ENCODE data around the gene GAB2.
"Not testable (repeated sequence)": the region's sequence is repeated elsewhere in the genome, so short reads cannot be mapped to it uniquely, and the experiment has no call there.

Gene GAB2

GRCh38 chr11:78237293-78238046, 180.2 kb downstream of the GAB2 start:
- no peak for DNase-seq

DNA sequence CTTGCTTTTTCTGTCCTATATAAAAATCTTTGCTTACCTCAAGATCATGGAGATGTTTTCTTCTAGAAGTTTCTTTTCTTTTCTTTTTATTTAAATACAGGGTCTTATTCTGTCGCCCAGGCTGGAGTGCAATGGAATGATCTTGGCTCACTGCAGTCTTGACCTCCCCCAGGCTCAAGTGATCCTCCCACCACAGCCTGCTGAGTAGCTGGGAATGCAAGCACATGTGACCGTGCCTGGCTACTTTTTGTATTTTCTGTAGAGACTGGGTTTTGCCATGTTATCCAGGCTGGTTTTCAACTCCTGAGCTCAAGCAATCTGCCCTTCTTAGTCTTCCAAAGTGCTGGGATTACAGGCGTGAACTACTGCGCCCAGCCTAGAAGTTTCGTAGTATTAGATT, 183.6 kb downstream of the GAB2 start:
- DNase-seq, result no peak

- DNase-seq, result not testable (repeated sequence)
These were observed 184.6 kb downstream of the GAB2 start for GRCh38 chr11:78233046-78233445.

DNA sequence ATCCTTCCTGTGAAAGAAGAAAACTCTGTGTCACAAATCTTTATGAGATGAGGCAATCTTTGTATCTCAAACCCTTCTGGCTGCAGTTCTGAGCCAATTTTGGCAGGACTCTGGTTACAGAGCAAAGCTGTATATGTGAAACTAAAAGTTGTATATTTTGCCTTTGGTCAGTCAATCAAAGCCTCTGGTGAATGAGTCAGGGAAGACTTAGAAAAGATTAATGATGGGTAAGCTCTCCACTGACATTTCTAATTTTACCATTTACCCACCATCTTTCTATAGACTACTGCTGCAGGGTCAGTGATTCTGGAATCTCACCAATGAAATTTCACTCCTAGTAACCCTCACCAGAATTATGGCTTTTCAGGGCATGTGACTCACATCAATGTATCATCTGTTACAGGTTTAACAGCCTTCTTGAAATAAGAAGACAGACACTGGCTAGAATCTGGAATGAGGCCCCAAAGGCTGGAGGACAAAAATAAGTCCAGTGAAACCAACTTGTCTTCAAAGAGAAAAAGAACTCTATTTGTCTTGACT, 185.6 kb downstream of the GAB2 start:
- DNase-seq, result no peak

DNA sequence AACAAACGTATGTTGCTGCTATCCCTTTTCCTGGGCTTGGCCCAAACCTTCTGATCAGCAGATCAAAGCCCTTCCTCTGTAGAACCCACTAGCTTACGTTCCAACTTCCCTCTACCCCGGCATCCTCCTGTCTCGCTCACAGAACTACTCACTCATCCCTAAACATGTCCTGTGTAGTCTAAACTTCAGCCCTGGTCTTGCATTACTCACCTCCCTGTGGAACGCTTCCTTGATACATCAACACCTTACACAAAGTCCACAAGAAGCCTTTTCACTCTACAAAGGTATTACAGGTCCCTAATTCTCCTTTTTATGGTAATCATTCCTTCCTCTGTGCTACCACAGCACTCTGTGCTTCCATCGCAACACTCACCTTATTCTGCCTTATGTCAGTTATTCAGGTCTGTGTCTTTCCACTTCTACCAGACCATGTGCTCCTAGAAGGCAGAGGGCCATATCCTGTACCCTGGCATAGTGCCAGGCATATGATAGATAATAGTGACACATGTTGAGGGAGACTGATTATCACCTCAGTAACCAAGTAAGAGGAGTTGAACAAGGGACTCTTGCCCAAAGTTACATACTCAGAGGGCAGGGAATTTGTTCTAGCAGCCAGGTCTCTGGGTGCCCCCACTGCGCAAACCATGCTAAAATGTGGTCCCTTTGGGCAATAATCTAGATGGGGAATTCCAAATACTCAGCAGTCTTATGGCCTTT, 187.3 kb downstream of the GAB2 start:
- DNase-seq, result peak; percentile 23

DNA sequence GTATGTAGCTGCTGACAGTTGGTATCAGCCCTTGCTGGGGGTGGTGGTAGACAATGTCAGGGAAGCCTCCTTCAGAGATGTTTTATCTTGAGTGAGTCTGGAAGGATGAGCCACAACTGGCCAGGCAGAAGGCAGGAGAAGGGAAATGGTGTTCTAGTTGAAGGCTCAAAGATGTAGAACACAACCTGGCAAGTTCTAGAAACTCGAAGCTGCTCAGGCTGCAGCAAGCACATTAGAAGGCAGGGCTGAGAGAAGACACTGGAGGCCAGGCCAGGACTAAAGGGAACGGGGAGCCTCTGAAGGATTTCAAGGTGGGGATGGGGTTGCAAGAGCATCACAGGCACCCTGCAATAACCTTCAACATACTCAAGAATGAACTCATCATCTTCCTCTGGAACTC, 188.5 kb downstream of the GAB2 start:
- no peak for DNase-seq

DNA sequence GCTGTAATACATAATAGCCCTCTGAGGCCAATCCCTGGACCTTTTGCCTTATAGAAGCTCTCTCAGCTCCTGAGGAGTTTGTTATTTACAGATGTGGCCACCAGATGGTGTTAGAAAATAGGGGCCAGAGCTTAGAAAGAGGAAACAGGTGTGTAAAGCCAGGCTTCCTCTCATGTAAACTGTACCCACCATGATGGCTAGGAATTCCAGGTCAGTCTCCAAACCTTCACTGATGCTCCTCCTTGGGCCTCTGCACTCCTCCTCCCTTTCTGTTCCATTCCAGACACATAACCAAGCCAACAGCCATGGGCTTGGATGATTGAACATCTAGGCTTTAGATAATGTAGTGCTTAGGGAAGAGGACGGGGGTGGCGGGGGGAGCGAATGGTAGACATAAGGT, 189.2 kb downstream of the GAB2 start:
- DNase-seq, result peak; percentile 74

DNA sequence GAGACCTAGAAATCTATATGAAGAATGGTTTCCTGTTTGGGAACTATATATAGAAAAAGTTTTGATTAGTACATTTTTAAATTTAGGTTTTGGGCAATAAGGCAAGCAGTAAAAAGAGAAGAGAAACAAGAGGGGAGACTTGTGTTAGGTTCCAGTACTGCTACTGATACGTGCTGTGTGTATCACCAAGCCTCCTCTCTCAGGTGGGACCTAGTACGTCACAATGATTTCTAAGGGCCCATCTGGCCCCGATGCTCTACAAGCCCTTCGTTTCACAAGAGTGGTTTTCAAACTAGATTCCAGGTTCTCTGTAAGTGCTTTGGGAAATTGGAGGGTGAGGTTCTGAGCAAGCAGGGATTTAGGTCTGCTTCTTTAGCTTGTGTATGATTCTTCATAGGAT, 189.7 kb downstream of the GAB2 start:
- DNase-seq, result no peak

- DNase-seq, result no peak
These were observed 190.6 kb downstream of the GAB2 start for GRCh38 chr11:78226684-78227680.

DNA sequence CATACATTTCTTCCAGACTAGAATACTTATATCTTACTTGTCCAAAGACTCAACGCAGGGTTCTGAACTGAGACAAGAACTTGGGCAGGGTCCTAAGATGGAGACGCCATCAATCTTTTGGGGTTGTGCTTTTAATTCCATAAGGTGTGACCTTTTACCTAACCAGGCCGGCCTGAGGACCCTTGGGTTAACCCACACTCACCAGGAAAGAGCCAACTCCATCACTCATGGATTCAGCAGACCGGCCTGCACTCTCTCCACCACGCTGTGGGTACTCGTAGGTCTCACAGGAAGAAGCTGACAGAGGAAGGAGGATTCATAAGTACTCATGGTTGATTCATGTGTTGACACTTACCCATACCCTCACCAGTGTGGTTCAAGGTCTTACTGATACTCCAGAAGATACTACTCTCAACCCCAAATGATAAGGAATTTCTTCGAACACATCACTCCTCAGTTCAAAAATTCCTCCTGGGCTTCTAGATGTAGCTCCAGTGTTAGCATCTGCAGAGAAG, 192.7 kb downstream of the GAB2 start:
- no peak for DNase-seq

GRCh38 chr11:78224506-78224905, 193.1 kb downstream of the GAB2 start:
- DNase-seq, result no peak

- DNase-seq, result no peak
These were observed 194.2 kb downstream of the GAB2 start for GRCh38 chr11:78223320-78223954.

DNA sequence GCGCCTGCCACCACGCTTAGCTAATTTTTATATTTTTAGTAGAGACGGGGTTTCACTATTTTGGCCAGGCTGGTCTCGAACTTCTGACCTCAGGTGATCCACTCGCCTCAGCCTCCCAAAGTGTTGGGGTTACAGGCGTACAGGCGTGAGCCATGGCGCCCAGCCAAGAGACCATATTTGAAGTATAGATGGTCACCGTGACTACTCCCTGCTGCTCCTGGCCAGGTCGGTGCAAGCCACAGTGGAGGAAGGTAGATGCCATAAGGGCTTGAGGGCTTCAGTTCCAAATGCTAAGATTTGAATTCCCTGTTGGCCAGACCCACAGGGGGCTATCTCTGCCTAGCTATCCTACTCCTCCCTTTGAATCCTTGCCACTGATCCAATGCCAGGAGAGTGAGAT, 194.9 kb downstream of the GAB2 start:
- not testable (repeated sequence) for DNase-seq

GRCh38 chr11:78221396-78222315, 196.0 kb downstream of the GAB2 start:
- DNase-seq, result no peak

- DNase-seq, result no peak
These were observed 197.1 kb downstream of the GAB2 start for GRCh38 chr11:78220218-78221157.

- no peak for DNase-seq
These were observed 198.0 kb downstream of the GAB2 start for GRCh38 chr11:78219493-78220217.

- DNase-seq, result no peak
These were observed 198.7 kb downstream of the GAB2 start for GRCh38 chr11:78218707-78219492.

Measured in RPMI8226 (cell line).